IPS DF 6.9 (cell line): ENCODE data around the gene IL17RB.

ENCODE experiments used
- DNase-seq: peaks from one replicate; pipeline ENCODE4 v3.0.0-alpha.2; 2013; ENCODE audit warnings: low read depth, low spot score
- H3K27ac ChIP-seq: one replicate; pipeline ENCODE4 v1.5.1; 2013; ENCODE audit warnings: low read length, control low read depth
- H3K27me3 ChIP-seq: 2 replicates; pipeline ENCODE4 v1.6.1; 2013; ENCODE audit warnings: mild to moderate bottlenecking, low read length; ENCODE audit not compliant: control insufficient read depth, insufficient read depth
- H3K36me3 ChIP-seq: 2 replicates; pipeline ENCODE4 v1.6.1; 2013; ENCODE audit warnings: low read length; ENCODE audit not compliant: control insufficient read depth, insufficient read depth
- H3K4me1 ChIP-seq: 2 replicates; pipeline ENCODE4 v1.6.1; 2013; ENCODE audit warnings: low read length; ENCODE audit not compliant: control insufficient read depth, insufficient read depth
- H3K4me3 ChIP-seq: 2 replicates; pipeline ENCODE4 v1.5.1; 2013; ENCODE audit warnings: mild to moderate bottlenecking, low read length
- H3K9me3 ChIP-seq: 2 replicates; pipeline ENCODE4 v1.6.1; 2013; ENCODE audit warnings: low read length, inconsistent platforms; ENCODE audit not compliant: control insufficient read depth, insufficient read depth
- WGBS: extraction: QIAGEN DNeasy Blood & Tissue Kit; methylation state at CpG from one replicate; pipeline ENCODE4 v1.1.7; 2013; ENCODE audit warnings: mixed read lengths, missing lambda C conversion rate; ENCODE audit not compliant: insufficient read length, insufficient coverage; 5-methylcytosine and 5-hydroxymethylcytosine counted together

IL17RB gene

DNA sequence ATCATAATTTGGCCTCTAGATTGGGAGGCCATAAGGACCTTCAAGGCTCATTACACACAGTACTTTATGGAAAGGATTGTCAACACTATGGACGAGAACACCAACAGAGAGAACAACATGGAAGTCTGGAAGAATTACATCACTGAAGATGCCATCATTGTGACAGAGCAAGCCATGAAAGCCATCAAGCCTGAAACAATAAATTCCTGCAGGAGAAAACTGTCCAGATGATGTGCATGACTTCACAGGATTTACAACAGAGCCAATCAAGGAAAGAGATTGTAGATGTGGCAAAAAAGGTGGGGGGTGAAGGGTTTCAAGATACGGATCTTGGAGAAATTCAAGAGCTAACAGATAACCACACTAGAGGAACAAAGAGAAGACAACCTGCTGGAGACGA is 15.9 kb downstream of the IL17RB start:
- Histone ChIP-seq H3K36me3 (peaks cover 2% of the 10 kb centered on the region; the same call in 1 of the 2 replicates), H3K9me3 (no peaks in the 10 kb centered on the region), H3K4me3 (no peak overlapping the region), H3K27ac (no peak overlapping the region), H3K27me3 (no peaks in the 10 kb centered on the region), H3K4me1 (no peaks in the 10 kb centered on the region)
- DNase-seq, result no peak
- no CpG with 5 or more reads among the region's 3 CpGs for WGBS

DNA sequence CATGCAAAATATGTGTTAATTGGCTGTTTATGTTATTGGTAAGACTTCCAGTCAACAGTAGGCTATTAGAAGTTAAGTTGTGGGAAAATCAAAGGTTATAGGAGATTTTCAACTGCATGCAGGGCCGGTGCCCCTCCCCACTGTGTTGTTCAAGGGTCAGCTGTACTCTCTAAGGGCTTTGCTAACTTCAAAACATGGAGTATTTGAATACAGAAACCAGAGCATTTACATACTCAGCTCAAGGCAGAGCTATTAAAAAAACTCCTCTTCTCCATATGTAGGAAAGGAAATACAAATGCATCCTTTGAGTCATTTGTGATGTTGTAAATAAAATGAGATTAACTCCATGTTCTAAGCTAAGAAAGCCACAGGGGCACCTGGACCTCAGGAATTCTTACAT is 16.8 kb downstream of the IL17RB start:
- H3K27ac ChIP-seq, result no peak overlapping the region
- WGBS, result no CpG with 5 or more reads among the region's 1 CpG
- no peaks in the 10 kb centered on the region for H3K27me3 ChIP-seq
- no peak for DNase-seq
- no peaks in the 10 kb centered on the region for H3K4me1 ChIP-seq
- H3K4me3 ChIP-seq, result no peak overlapping the region
- no peaks in the 10 kb centered on the region for H3K9me3 ChIP-seq
- H3K36me3 ChIP-seq, result peaks cover 2% of the 10 kb centered on the region; the same call in 1 of the 2 replicates

GRCh38 chr3:53865732-53866499 is 19.5 kb downstream of the IL17RB start:
- H3K27ac ChIP-seq, result no peak overlapping the region
- 100% methylated on average over 1 of the region's 5 CpGs for WGBS
- H3K4me3 ChIP-seq, result no peak overlapping the region
- peaks cover 18% of the 10 kb centered on the region; the same call in 1 of the 2 replicates for H3K36me3 ChIP-seq
- no peaks in the 10 kb centered on the region for H3K9me3 ChIP-seq
- no peaks in the 10 kb centered on the region for H3K4me1 ChIP-seq
- DNase-seq, result no peak
- no peaks in the 10 kb centered on the region for H3K27me3 ChIP-seq

- no peaks in the 10 kb centered on the region for H3K9me3 ChIP-seq
- H3K36me3 ChIP-seq, result peaks cover 4% of the 10 kb centered on the region; the same call in 1 of the 2 replicates
- H3K4me1 ChIP-seq, result no peaks in the 10 kb centered on the region
- no peaks in the 10 kb centered on the region for H3K27me3 ChIP-seq
- WGBS, result no CpG with 5 or more reads among the region's 10 CpGs
- peak overlapping the region; percentile 56; the same call in 1 of the 2 replicates for H3K4me3 ChIP-seq
- no peak overlapping the region for H3K27ac ChIP-seq
- DNase-seq, result no peak
Measured at GRCh38 chr3:53880396-53881345, 34.3 kb downstream of the IL17RB start.

GRCh38 chr3:53881691-53882593 is 35.6 kb downstream of the IL17RB start, which contains the start of gene ACTR8:
Gene ACTR8 (minus strand): TSS chr3:53882152. CDS start chr3:53882101, 51 bp downstream.
- WGBS, result no CpG with 5 or more reads among the region's 65 CpGs
- DNase-seq, result peak; percentile 74
- H3K9me3 ChIP-seq, result no peaks in the 10 kb centered on the region
- no peak within 1 kb of the TSS for H3K27ac ChIP-seq
- H3K4me3 ChIP-seq, result peak within 1 kb of the TSS; percentile 56
- no peaks in the 10 kb centered on the region for H3K4me1 ChIP-seq
- H3K27me3 ChIP-seq, result no peaks in the 10 kb centered on the region
- no peaks in the 10 kb centered on the region; the same call in 1 of the 2 replicates for H3K36me3 ChIP-seq

GRCh38 chr3:53883008-53883407 is 36.6 kb downstream of the IL17RB start:
- no peak overlapping the region for H3K27ac ChIP-seq

GRCh38 chr3:53884623-53885022 is 38.3 kb downstream of the IL17RB start:
- H3K9me3 ChIP-seq, result no peaks in the 10 kb centered on the region
- H3K4me3 ChIP-seq, result no peak overlapping the region
- H3K4me1 ChIP-seq, result no peaks in the 10 kb centered on the region
- H3K27ac ChIP-seq, result no peak overlapping the region
- H3K36me3 ChIP-seq, result no peaks in the 10 kb centered on the region; the same call in 1 of the 2 replicates
- DNase-seq, result no peak
- no CpG with 5 or more reads among the region's 11 CpGs for WGBS
- H3K27me3 ChIP-seq, result no peaks in the 10 kb centered on the region

More at GRCh38 chr3:53883008-53883407, 36.6 kb downstream of the IL17RB start:
- no peaks in the 10 kb centered on the region; the same call in 1 of the 2 replicates for H3K36me3 ChIP-seq
- no CpG with 5 or more reads among the region's 4 CpGs for WGBS
- H3K9me3 ChIP-seq, result no peaks in the 10 kb centered on the region
- DNase-seq, result no peak
- H3K4me1 ChIP-seq, result no peaks in the 10 kb centered on the region
- H3K27me3 ChIP-seq, result no peaks in the 10 kb centered on the region
- no peak overlapping the region for H3K4me3 ChIP-seq

DNA sequence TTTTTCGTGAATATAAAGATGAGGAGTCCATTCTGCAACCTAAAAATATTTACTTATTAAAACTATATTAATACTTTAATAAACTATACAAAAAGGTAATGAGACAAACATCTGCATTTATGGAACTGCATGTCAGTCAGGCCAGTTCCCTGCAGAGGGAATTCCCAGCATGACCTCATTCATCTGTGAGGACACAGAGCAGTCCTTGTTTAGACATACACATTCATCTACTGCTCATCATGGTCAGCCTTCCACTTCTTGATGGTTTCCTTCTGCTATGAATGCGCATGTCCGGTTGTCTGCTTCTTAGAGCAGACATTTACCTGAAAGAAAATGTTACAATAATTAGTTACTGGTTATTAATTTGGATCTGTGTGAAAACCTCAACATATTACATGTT is 38.9 kb downstream of the IL17RB start:
- no peak overlapping the region for H3K27ac ChIP-seq
- DNase-seq, result no peak
- no peaks in the 10 kb centered on the region for H3K27me3 ChIP-seq
- no peaks in the 10 kb centered on the region for H3K4me1 ChIP-seq
- H3K4me3 ChIP-seq, result no peak overlapping the region
- no CpG with 5 or more reads among the region's 3 CpGs for WGBS
- no peaks in the 10 kb centered on the region for H3K9me3 ChIP-seq
- no peaks in the 10 kb centered on the region; the same call in 1 of the 2 replicates for H3K36me3 ChIP-seq

DNA sequence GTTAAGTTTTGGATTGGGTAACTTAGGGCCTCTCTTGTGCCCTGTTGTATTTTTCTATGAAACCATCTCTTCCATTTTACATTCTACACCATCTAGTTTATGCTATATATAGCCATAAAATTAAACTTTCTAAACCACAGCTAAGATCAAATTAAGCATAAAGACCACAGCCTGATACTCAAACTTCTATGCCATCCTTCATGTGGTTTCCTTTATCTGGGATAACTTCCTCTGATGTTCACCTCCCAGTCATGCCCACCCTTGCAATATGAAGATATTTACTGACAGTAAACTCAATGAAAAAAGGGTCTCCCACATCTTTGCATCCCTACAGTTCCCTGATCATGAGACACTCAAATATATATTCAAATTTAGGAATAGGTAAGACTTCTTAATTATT is 41.1 kb downstream of the IL17RB start:
- H3K27ac ChIP-seq, result no peak overlapping the region
- H3K4me3 ChIP-seq, result no peak overlapping the region
- H3K27me3 ChIP-seq, result no peaks in the 10 kb centered on the region
- DNase-seq, result no peak
- no peaks in the 10 kb centered on the region; the same call in 1 of the 2 replicates for H3K36me3 ChIP-seq
- no peaks in the 10 kb centered on the region for H3K4me1 ChIP-seq
- H3K9me3 ChIP-seq, result no peaks in the 10 kb centered on the region
